Measurements from ENCODE around the gene CXCL17. TPM values are rescaled to one million over a fixed set of nuclear protein-coding genes. Genes with fewer than 3 reads are reported as not detected.
A peak's percentile ranks its signal among the peaks of the same experiment; 100 is the strongest.

CXCL17 gene
- total RNA-seq, 1 experiment from 2014 or later, result not detected

- no peak for TF ChIP-seq CTCF (conservative IDR thresholded peaks at IDR 0.05)
- no peaks in the 10 kb centered on the region for H4K20me1 ChIP-seq (ENCODE audit: control insufficient read depth, insufficient read depth, insufficient read length)
- no peak overlapping the region for H3K4ac ChIP-seq (ENCODE audit: low read depth, low read length)
- no peak overlapping the region for H2AFZ ChIP-seq (ENCODE audit: low read length)
- Mint-ChIP-seq H3K4me1 (peaks cover 24 to 41% of the 10 kb centered on the region in 2 experiments), H3K9me3 (peaks cover 0 to 3% of the 10 kb centered on the region in 2 experiments; a peak in 3 of 5 replicates), H3K36me3 (ENCODE audit: insufficient read depth in 1 of 3, low read depth in 3 of 3) (peaks cover 0 to 13% (median 3%) of the 10 kb centered on the region in 3 experiments; a peak in 5 of 7 replicates), H3K27ac (no peak overlapping the region), H3K27me3 (ENCODE audit: low read depth) (peaks cover 93% of the 10 kb centered on the region), H3K4me3 (peak overlapping the region; percentile 80 to 90)
- no peak overlapping the region for H2BK20ac ChIP-seq (ENCODE audit: low read depth, low read length, poor library complexity, severe bottlenecking)
- peaks cover 7% of the 10 kb centered on the region for H3K23me2 ChIP-seq (ENCODE audit: insufficient read length, low read depth, low read length, poor library complexity, severe bottlenecking)
- no peak overlapping the region for H3K18ac ChIP-seq (ENCODE audit: insufficient read length, low read depth, low read length)
- H3K14ac ChIP-seq (ENCODE audit: insufficient read depth, low read length), result no peak overlapping the region
- H3K27ac ChIP-seq (ENCODE audit: insufficient read length, low read depth, low read length), result no peak overlapping the region
- no peaks in the 10 kb centered on the region for H3K79me1 ChIP-seq (ENCODE audit: insufficient read depth, low read depth, low read length, poor library complexity, severe bottlenecking)
- H3K23ac ChIP-seq (ENCODE audit: insufficient read length, low read depth, low read length), result no peak overlapping the region
- no CpG with 5 or more reads among the region's 17 CpGs for WGBS (ENCODE audit: extremely low coverage, insufficient read length, low lambda C conversion rate)
- H2BK5ac ChIP-seq (ENCODE audit: insufficient read length, low read length), result no peak overlapping the region
- DNase-seq, result no peak
- no peak overlapping the region for H2AK5ac ChIP-seq (ENCODE audit: insufficient read length, low read length)
- no peak overlapping the region for H4K91ac ChIP-seq (ENCODE audit: insufficient read length, low read depth, low read length)
- no peaks in the 10 kb centered on the region for H3K79me2 ChIP-seq (ENCODE audit: insufficient read depth, low read length)
- no peak overlapping the region for H4K5ac ChIP-seq (ENCODE audit: insufficient read length, low read depth, low read length)
- H2BK15ac ChIP-seq (ENCODE audit: low read depth, low read length), result no peak overlapping the region
- no peaks in the 10 kb centered on the region for H3K4me1 ChIP-seq (ENCODE audit: insufficient read depth, low read length)
- H3K9ac ChIP-seq (ENCODE audit: extremely low read depth, insufficient read length, low read length), result peak overlapping the region; percentile 3
- no peak overlapping the region for H3K56ac ChIP-seq (ENCODE audit: insufficient read length, low read depth, low read length)
- H2BK12ac ChIP-seq (ENCODE audit: insufficient read length, low read depth, low read length), result no peak overlapping the region
- H3T11ph ChIP-seq (ENCODE audit: low read length), result no peak overlapping the region
- H3K9me3 ChIP-seq (ENCODE audit: control insufficient read depth, low read depth, low read length), result no peaks in the 10 kb centered on the region
- no peak overlapping the region for H2BK120ac ChIP-seq (ENCODE audit: low read depth, low read length, poor library complexity, severe bottlenecking)
- peaks cover 17% of the 10 kb centered on the region; the same call in 1 of the 2 replicates for H3K27me3 ChIP-seq (ENCODE audit: insufficient read depth, low read length)
- H4K8ac ChIP-seq (replicated peaks; ENCODE audit: insufficient read length, low read depth, low read length), result no peak overlapping the region
- peak overlapping the region; percentile 70 for H3K4me2 ChIP-seq (ENCODE audit: insufficient read depth, insufficient read length, low read length)
Measured at GRCh38 chr19:42422092-42422900, 20.4 kb downstream of the CXCL17 start.

Data from H9 (cell line).